ENCODE data around the gene ITGB5. TPM values are rescaled to one million over a fixed set of nuclear protein-coding genes. Genes with fewer than 3 reads are reported as not detected.

Gene ITGB5
- total and polyA plus RNA-seq, 2 donors (not counting 3 experiments of a cell fraction or from before 2014, with no cell fraction given), result 144 to 170 TPM

GRCh38 chr3:124851136-124851535 lies 36.0 kb downstream of the ITGB5 start:
- dilution Hi-C loops (cut with MboI; ENCODE audit: extremely low pct_ligation_motif_present, low sequenced_read_pairs) (no loop called here), intact Hi-C loops (cut with micrococcal nuclease) (no loop called here)
- H3K27me3 ChIP-seq (ENCODE audit: control insufficient read depth in 2 of 2, insufficient read depth in 2 of 2, low read length in 2 of 2), result no peaks in the 10 kb centered on the region
- H3K4me1 ChIP-seq (ENCODE audit: control insufficient read depth, extremely low read depth, insufficient read depth, low read length), result no peaks in the 10 kb centered on the region
- H3K9me1 ChIP-seq (replicated peaks; ENCODE audit: control insufficient read depth, extremely low read depth, insufficient read depth, low read length), result no peaks in the 10 kb centered on the region
- ChIA-PET POLR2A (no interaction called here), CTCF (interaction anchor here (0.8 kb wide), 1 partner anchor 11 kb away, joined by 4 read pairs; no protein-coding TSS in a partner anchor)
- H3K27ac ChIP-seq (ENCODE audit: insufficient read depth, low read depth, low read length), result no peak overlapping the region
- H2AFZ ChIP-seq (ENCODE audit: low read depth, low read length), result no peak overlapping the region
- no TSS peak for BruUV-seq (replicated peaks)
- DNase-seq (ENCODE audit: low read depth, low spot score) (no peak), FAIRE-seq (no peak)
- TF ChIP-seq FOS (IDR thresholded peaks at IDR 0.05; ENCODE audit: borderline replicate concordance, insufficient read depth, low read length) (no peak), EZH2 (IDR thresholded peaks at IDR 0.05; ENCODE audit: borderline replicate concordance, low read depth, low read length, severe bottlenecking) (no peak)
- no peak overlapping the region for H3K4me3 ChIP-seq (replicated peaks in 1 of 3; ENCODE audit: insufficient read depth in 1 of 3, low read depth in 1 of 3, low read length in 3 of 3)
- H4K20me1 ChIP-seq (replicated peaks; ENCODE audit: control insufficient read depth, extremely low read depth, insufficient read depth, low read length), result no peaks in the 10 kb centered on the region
- no peaks in the 10 kb centered on the region for H3K36me3 ChIP-seq (ENCODE audit: control insufficient read depth in 2 of 2, extremely low read depth in 1 of 2, insufficient read depth in 2 of 2, low read length in 2 of 2)
- H3K9ac ChIP-seq (replicated peaks; ENCODE audit: extremely low read depth, insufficient read depth, low read length), result no peak overlapping the region
- H3K79me2 ChIP-seq (ENCODE audit: control insufficient read depth, insufficient read depth, low read length), result no peaks in the 10 kb centered on the region
- H3K9me3 ChIP-seq (replicated peaks; ENCODE audit: control insufficient read depth, insufficient read depth, low read length), result no peaks in the 10 kb centered on the region
- no peak overlapping the region for H3K4me2 ChIP-seq (ENCODE audit: insufficient read depth, low read length)

DNA sequence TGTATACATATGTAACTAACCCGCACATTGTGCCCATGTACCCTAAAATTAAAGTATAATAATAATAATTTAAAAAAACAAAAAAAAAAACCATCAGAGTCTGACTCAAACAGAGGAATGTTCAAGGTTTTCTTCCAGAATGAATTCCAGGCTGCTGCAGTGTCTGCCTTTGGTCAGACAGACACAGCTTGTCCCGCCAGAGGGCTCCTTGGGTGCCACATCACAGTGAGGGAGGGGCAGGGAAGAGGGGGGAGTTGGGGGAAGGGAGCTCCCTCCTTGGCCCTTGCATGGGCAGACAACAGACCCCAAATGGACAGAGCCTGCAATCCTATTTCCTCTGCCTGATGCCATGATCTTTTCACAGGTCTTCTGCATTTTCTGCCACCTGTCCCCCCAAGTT lies 36.5 kb downstream of the ITGB5 start:
- dilution Hi-C loops (cut with MboI; ENCODE audit: extremely low pct_ligation_motif_present, low sequenced_read_pairs) (no loop called here), intact Hi-C loops (cut with micrococcal nuclease) (no loop called here)
- H3K79me2 ChIP-seq (ENCODE audit: control insufficient read depth, insufficient read depth, low read length), result no peaks in the 10 kb centered on the region
- H3K36me3 ChIP-seq (ENCODE audit: control insufficient read depth in 2 of 2, extremely low read depth in 1 of 2, insufficient read depth in 2 of 2, low read length in 2 of 2), result no peaks in the 10 kb centered on the region
- no peaks in the 10 kb centered on the region for H3K27me3 ChIP-seq (ENCODE audit: control insufficient read depth in 2 of 2, insufficient read depth in 2 of 2, low read length in 2 of 2)
- CTCF ChIA-PET, result interaction anchor here (0.8 kb wide), 1 partner anchor 11 kb away, joined by 4 read pairs; no protein-coding TSS in a partner anchor
- no peak overlapping the region for H3K4me3 ChIP-seq (replicated peaks in 1 of 3; ENCODE audit: insufficient read depth in 1 of 3, low read depth in 1 of 3, low read length in 3 of 3)
- H3K9me3 ChIP-seq (replicated peaks; ENCODE audit: control insufficient read depth, insufficient read depth, low read length), result no peaks in the 10 kb centered on the region
- DNase-seq (ENCODE audit: low read depth, low spot score), result no peak
- BruUV-seq (replicated peaks), result no TSS peak
- H3K9me1 ChIP-seq (replicated peaks; ENCODE audit: control insufficient read depth, extremely low read depth, insufficient read depth, low read length), result no peaks in the 10 kb centered on the region
- H3K4me1 ChIP-seq (ENCODE audit: control insufficient read depth, extremely low read depth, insufficient read depth, low read length), result peaks cover 4% of the 10 kb centered on the region
- H2AFZ ChIP-seq (ENCODE audit: low read depth, low read length), result no peak overlapping the region
- no peak overlapping the region for H3K27ac ChIP-seq (ENCODE audit: insufficient read depth, low read depth, low read length)
- no peak overlapping the region for H3K4me2 ChIP-seq (ENCODE audit: insufficient read depth, low read length)
- POLR2A ChIA-PET, result no interaction called here
- H4K20me1 ChIP-seq (replicated peaks; ENCODE audit: control insufficient read depth, extremely low read depth, insufficient read depth, low read length), result no peaks in the 10 kb centered on the region
- no peak for TF ChIP-seq GATA2 (IDR thresholded peaks at IDR 0.05; ENCODE audit: insufficient read depth, insufficient read length, low read depth, low read length)
- FAIRE-seq, result no peak
- H3K9ac ChIP-seq (replicated peaks; ENCODE audit: extremely low read depth, insufficient read depth, low read length), result no peak overlapping the region

Measured in endothelial cell of umbilical vein (primary cell).